ENCODE measurements around the gene KRTAP10-3. TPM values are rescaled to one million over a fixed set of nuclear protein-coding genes. Genes with fewer than 3 reads are reported as not detected.
"Not testable (repeated sequence)": the region's sequence is repeated elsewhere in the genome, so short reads cannot be mapped to it uniquely, and the experiment has no call there.

The KRTAP10-3 gene
- total RNA-seq, result not detected

GRCh38 chr21:44558695-44559094, at the start of gene KRTAP10-3:
Gene KRTAP10-3, minus strand, starts transcription at chr21:44558795. Its CDS starts 80 bp downstream, at chr21:44558715.
- no peak for ATAC-seq
- DNase-seq (ENCODE audit: low spot score), result no peak
- intact Hi-C loops (cut with DNase I), result no loop called here

- DNase-seq (ENCODE audit: low spot score), result no peak
- intact Hi-C loops (cut with DNase I), result no loop called here
- no peak for ATAC-seq
These were observed 47.9 kb upstream of the KRTAP10-3 start for GRCh38 chr21:44606495-44606894.

- ATAC-seq (no peak), DNase-seq (ENCODE audit: low spot score) (no peak)
- intact Hi-C loops (cut with DNase I), result no loop called here
These were observed 45.3 kb upstream of the KRTAP10-3 start for GRCh38 chr21:44603911-44604310.

- DNase-seq (ENCODE audit: low spot score) (no peak), ATAC-seq (no peak)
- intact Hi-C loops (cut with DNase I), result no loop called here
These were observed 44.7 kb upstream of the KRTAP10-3 start for GRCh38 chr21:44603109-44603875.

GRCh38 chr21:44602463-44602850, 43.9 kb upstream of the KRTAP10-3 start:
- ATAC-seq, result no peak
- intact Hi-C loops (cut with DNase I), result no loop called here

GRCh38 chr21:44601596-44602462, 43.2 kb upstream of the KRTAP10-3 start:
- intact Hi-C loops (cut with DNase I), result no loop called here
- ATAC-seq (no peak), DNase-seq (ENCODE audit: low spot score) (no peak)

More at GRCh38 chr21:44602463-44602850, 43.9 kb upstream of the KRTAP10-3 start:
- no peak for DNase-seq (ENCODE audit: low spot score)

GRCh38 chr21:44601091-44601490, 42.5 kb upstream of the KRTAP10-3 start:
- intact Hi-C loops (cut with DNase I); ATAC-seq: not testable (repeated sequence)

GRCh38 chr21:44600118-44600978, 41.8 kb upstream of the KRTAP10-3 start, which contains the start of gene KRTAP10-7:
Gene KRTAP10-7, plus strand, starts transcription at chr21:44600597. Its CDS starts 25 bp downstream, at chr21:44600622.
- DNase-seq (ENCODE audit: low spot score); intact Hi-C loops (cut with DNase I); ATAC-seq: not testable (repeated sequence)

More at GRCh38 chr21:44601091-44601490, 42.5 kb upstream of the KRTAP10-3 start:
- not testable (repeated sequence) for DNase-seq (ENCODE audit: low spot score)

GRCh38 chr21:44599264-44600029, 40.9 kb upstream of the KRTAP10-3 start:
- DNase-seq (ENCODE audit: low spot score), result no peak
- intact Hi-C loops (cut with DNase I), result no loop called here

GRCh38 chr21:44598061-44598460, 39.5 kb upstream of the KRTAP10-3 start:
- no peak for DNase-seq (ENCODE audit: low spot score)
- intact Hi-C loops (cut with DNase I), result no loop called here

More at GRCh38 chr21:44599264-44600029, 40.9 kb upstream of the KRTAP10-3 start:
- ATAC-seq, result no peak

GRCh38 chr21:44596068-44596725, 37.6 kb upstream of the KRTAP10-3 start:
- DNase-seq (ENCODE audit: low spot score) (no peak), ATAC-seq (no peak)
- intact Hi-C loops (cut with DNase I), result no loop called here

More at GRCh38 chr21:44598061-44598460, 39.5 kb upstream of the KRTAP10-3 start:
- ATAC-seq, result no peak

GRCh38 chr21:44595524-44595923, 36.9 kb upstream of the KRTAP10-3 start:
- intact Hi-C loops (cut with DNase I), result no loop called here
- ATAC-seq (no peak), DNase-seq (ENCODE audit: low spot score) (no peak)

- intact Hi-C loops (cut with DNase I), result no loop called here
- ATAC-seq (no peak), DNase-seq (ENCODE audit: low spot score) (no peak)
These were observed 35.9 kb upstream of the KRTAP10-3 start for GRCh38 chr21:44594406-44594916.

- intact Hi-C loops (cut with DNase I), result no loop called here
- DNase-seq (ENCODE audit: low spot score) (no peak), ATAC-seq (no peak)
These were observed 35.2 kb upstream of the KRTAP10-3 start for GRCh38 chr21:44593598-44594405.

GRCh38 chr21:44592446-44593311, 34.1 kb upstream of the KRTAP10-3 start, which contains the start of gene KRTAP10-6:
Gene KRTAP10-6, minus strand, starts transcription at chr21:44592505. Its CDS starts 21 bp downstream, at chr21:44592484.
- DNase-seq (ENCODE audit: low spot score), result no peak
- ATAC-seq, result no peak
- intact Hi-C loops (cut with DNase I), result no loop called here

- intact Hi-C loops (cut with DNase I); ATAC-seq; DNase-seq (ENCODE audit: low spot score): not testable (repeated sequence)
These were observed 33.2 kb upstream of the KRTAP10-3 start for GRCh38 chr21:44591801-44592130.
